Measurements from ENCODE around the gene STOML1.

- TF ChIP-seq, protein P1, sequence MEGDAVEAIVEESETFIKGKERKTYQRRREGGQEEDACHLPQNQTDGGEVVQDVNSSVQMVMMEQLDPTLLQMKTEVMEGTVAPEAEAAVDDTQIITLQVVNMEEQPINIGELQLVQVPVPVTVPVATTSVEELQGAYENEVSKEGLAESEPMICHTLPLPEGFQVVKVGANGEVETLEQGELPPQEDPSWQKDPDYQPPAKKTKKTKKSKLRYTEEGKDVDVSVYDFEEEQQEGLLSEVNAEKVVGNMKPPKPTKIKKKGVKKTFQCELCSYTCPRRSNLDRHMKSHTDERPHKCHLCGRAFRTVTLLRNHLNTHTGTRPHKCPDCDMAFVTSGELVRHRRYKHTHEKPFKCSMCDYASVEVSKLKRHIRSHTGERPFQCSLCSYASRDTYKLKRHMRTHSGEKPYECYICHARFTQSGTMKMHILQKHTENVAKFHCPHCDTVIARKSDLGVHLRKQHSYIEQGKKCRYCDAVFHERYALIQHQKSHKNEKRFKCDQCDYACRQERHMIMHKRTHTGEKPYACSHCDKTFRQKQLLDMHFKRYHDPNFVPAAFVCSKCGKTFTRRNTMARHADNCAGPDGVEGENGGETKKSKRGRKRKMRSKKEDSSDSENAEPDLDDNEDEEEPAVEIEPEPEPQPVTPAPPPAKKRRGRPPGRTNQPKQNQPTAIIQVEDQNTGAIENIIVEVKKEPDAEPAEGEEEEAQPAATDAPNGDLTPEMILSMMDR (IDR thresholded peaks at IDR 0.05), result no peak
- TF ChIP-seq POLR2A (IDR thresholded peaks at IDR 0.05), result no peak
Measured at GRCh38 chr15:73942751-73943270, 49.3 kb downstream of the STOML1 start.
